Keratinocyte (primary cell): ENCODE data around the gene PLA2G2D. TPM values are rescaled to one million over a fixed set of nuclear protein-coding genes. Genes with fewer than 3 reads are reported as not detected.
A peak's percentile ranks its signal among the peaks of the same experiment; 100 is the strongest.

ENCODE experiments used
- DNase-seq: peaks from one replicate; pipeline ENCODE4 v3.0.0-alpha.2; 2011; ENCODE audit warnings: low read depth, missing footprints, low spot score
- FAIRE-seq: peaks from 2 replicates; lab custom pipeline; 2011; peaks lifted over from hg19 to GRCh38; lab: Jason Lieb, UNC
- H2AFZ ChIP-seq: 2 replicates; pipeline ENCODE4 v1.6.0; 2012; ENCODE audit warnings: low read length, control low read depth, inconsistent platforms; ENCODE audit not compliant: control insufficient read depth
- H3K27ac ChIP-seq: 2 replicates; pipeline ENCODE4 v1.5.1; 2011; ENCODE audit warnings: low read length; ENCODE audit not compliant: control insufficient read depth, insufficient read depth
- H3K27me3 ChIP-seq: 3 replicates; pipeline ENCODE4 v1.6.0; 2011; ENCODE audit warnings: low read length; ENCODE audit not compliant: control insufficient read depth, insufficient read depth; ENCODE audit errors: extremely low read depth
- H3K36me3 ChIP-seq, 2 experiments: 2 replicates in 1 of 2; 3 replicates in 1 of 2; pipeline ENCODE4 v1.5.1; 2011; ENCODE audit warnings: low read length in 2 of 2, mild to moderate bottlenecking in 1 of 2; ENCODE audit not compliant: control insufficient read depth in 2 of 2, insufficient read depth in 2 of 2; ENCODE audit errors: extremely low read depth in 1 of 2
- H3K4me1 ChIP-seq: 3 replicates; pipeline ENCODE4 v1.5.1; 2011; ENCODE audit warnings: low read length; ENCODE audit not compliant: control insufficient read depth, insufficient read depth; ENCODE audit errors: extremely low read depth
- H3K4me2 ChIP-seq: 3 replicates; pipeline ENCODE4 v1.6.0; 2011; ENCODE audit warnings: low read depth, low read length; ENCODE audit not compliant: control insufficient read depth, insufficient read depth; ENCODE audit errors: extremely low read depth
- H3K4me3 ChIP-seq, 3 experiments: fragments of 200-600 bp in 1 of 3; sonication (generic) in 1 of 3; 2 replicates in 2 of 3; 3 replicates in 1 of 3; pipeline ENCODE4 v1.5.1; 2011 to 2016; ENCODE audit warnings: low read length in 3 of 3, mild to moderate bottlenecking in 3 of 3, control low read depth in 2 of 3, inconsistent platforms in 1 of 3, low read depth in 1 of 3, mixed read lengths in 1 of 3, mixed run types in 1 of 3, moderate library complexity in 1 of 3; ENCODE audit not compliant: control insufficient read depth in 2 of 3, insufficient read depth in 2 of 3; ENCODE audit errors: extremely low read depth in 1 of 3
- H3K79me2 ChIP-seq: 2 replicates; pipeline ENCODE4 v1.6.0; 2012; ENCODE audit warnings: low read length; ENCODE audit not compliant: control insufficient read depth, insufficient read depth
- H3K9ac ChIP-seq: 3 replicates; pipeline ENCODE4 v1.6.0; 2011; ENCODE audit warnings: low read length; ENCODE audit not compliant: control insufficient read depth, insufficient read depth; ENCODE audit errors: extremely low read depth
- H3K9me1 ChIP-seq: 3 replicates; pipeline ENCODE4 v1.6.0; 2011; ENCODE audit warnings: low read length; ENCODE audit not compliant: control insufficient read depth, insufficient read depth; ENCODE audit errors: extremely low read depth
- H3K9me3 ChIP-seq: 2 replicates; pipeline ENCODE4 v1.5.1; 2012; ENCODE audit warnings: low read depth, low read length; ENCODE audit not compliant: control insufficient read depth
- H4K20me1 ChIP-seq: 3 replicates; pipeline ENCODE4 v1.6.0; 2011; ENCODE audit warnings: low read length; ENCODE audit not compliant: control insufficient read depth, insufficient read depth; ENCODE audit errors: extremely low read depth
- CTCF ChIP-seq, 3 experiments: IDR thresholded peaks in 1 of 3; conservative IDR thresholded peaks in 1 of 3; optimal IDR thresholded peaks in 1 of 3; 2 replicates in 2 of 3; 3 replicates in 1 of 3; pipeline versions ENCODE3 to v1.5.1; 2011; ENCODE audit warnings: low read length in 3 of 3, mild to moderate bottlenecking in 3 of 3, moderate library complexity in 2 of 3, control low read depth in 1 of 3, inconsistent platforms in 1 of 3; ENCODE audit not compliant: insufficient read depth in 2 of 3; ENCODE audit errors: extremely low read depth in 1 of 3
- EZH2 ChIP-seq: IDR thresholded peaks from one replicate; pipeline ENCODE4 v1.6.1; 2012; ENCODE audit warnings: inconsistent platforms, mild to moderate bottlenecking, low read length, moderate library complexity
- dilution Hi-C: fragments of 300-500 bp; cut with MboI; formaldehyde crosslinking; loops from one replicate; pipeline ENCODE4 v1.7.0; 2020; ENCODE audit warnings: low sequenced_read_pairs; ENCODE audit not compliant: extremely low pct_ligation_motif_present
- polyA plus RNA-seq, 5 experiments: library from polyadenylated mRNA; depleted of rRNA in 3 of 5; stranded (reverse) in 3 of 5; stranded (forward) in 1 of 5; unstranded in 1 of 5; fragments of >200 nt; gene quantifications; 1 replicate in 1 of 5; 2 replicates in 3 of 5; 3 replicates in 1 of 5; pipeline versions ENCODE4 v1.2.1 to v1.2.3, GENCODE V29; 2011 to 2012; ENCODE audit warnings: missing spikeins in 2 of 5, low read depth in 1 of 5, low replicate concordance in 1 of 5

The PLA2G2D gene
- polyA plus RNA-seq, 1 donor (not counting 4 experiments of a cell fraction or from before 2014, with no cell fraction given), result not detected

GRCh38 chr1:20105856-20106255 lies 13.5 kb downstream of the PLA2G2D start:
- Histone ChIP-seq H3K27ac (no peak overlapping the region), H2AFZ (no peak overlapping the region), H3K79me2 (no peaks in the 10 kb centered on the region), H3K36me3 (no peaks in the 10 kb centered on the region), H3K4me3 (no peak overlapping the region), H3K9me1 (no peaks in the 10 kb centered on the region), H3K9me3 (no peaks in the 10 kb centered on the region), H4K20me1 (no peaks in the 10 kb centered on the region), H3K4me2 (no peak overlapping the region), H3K9ac (no peak overlapping the region), H3K27me3 (no peaks in the 10 kb centered on the region), H3K4me1 (peaks cover 10% of the 10 kb centered on the region)
- TF ChIP-seq CTCF (optimal IDR thresholded peaks at IDR 0.05 in 1 of 3, IDR thresholded peaks at IDR 0.05 in 1 of 3, conservative IDR thresholded peaks at IDR 0.05 in 1 of 3; ENCODE audit: extremely low read depth in 1 of 3, insufficient read depth in 2 of 3, low read length in 3 of 3) (no peak), EZH2 (no peak)
- no peak for DNase-seq
- FAIRE-seq, result no peak
- dilution Hi-C loops, result no loop called here

DNA sequence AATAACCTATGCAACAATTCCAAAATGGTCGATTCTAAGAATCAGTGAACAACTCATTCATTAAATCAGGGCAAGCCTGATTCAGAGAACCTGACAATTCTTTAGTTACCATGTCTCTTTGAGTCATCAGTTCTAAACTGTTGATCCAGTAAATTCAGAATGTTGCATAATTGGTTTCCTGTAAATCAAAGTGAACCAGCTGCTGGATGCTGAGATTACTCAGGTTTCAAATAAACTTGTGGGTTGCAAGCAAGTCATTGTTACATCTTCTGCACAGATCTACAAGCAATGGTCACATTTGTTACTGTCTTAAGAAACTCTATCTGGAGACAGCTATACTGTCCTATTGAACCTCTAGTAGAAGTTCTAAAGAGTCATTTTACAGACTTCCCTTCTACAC lies 16.5 kb downstream of the PLA2G2D start:
- DNase-seq (peak; percentile 15), FAIRE-seq (peak; percentile 53)
- H3K79me2 ChIP-seq, result no peaks in the 10 kb centered on the region
- dilution Hi-C loops, result no loop called here
- H3K27ac ChIP-seq, result no peak overlapping the region
- no peaks in the 10 kb centered on the region for H3K9me3 ChIP-seq
- H3K4me3 ChIP-seq, result no peak overlapping the region
- H3K4me1 ChIP-seq, result peaks cover 2% of the 10 kb centered on the region
- no peaks in the 10 kb centered on the region for H4K20me1 ChIP-seq
- H2AFZ ChIP-seq, result no peak overlapping the region
- no peak overlapping the region for H3K9ac ChIP-seq
- H3K36me3 ChIP-seq, result no peaks in the 10 kb centered on the region
- no peaks in the 10 kb centered on the region for H3K9me1 ChIP-seq
- peaks cover 8% of the 10 kb centered on the region for H3K27me3 ChIP-seq
- no peak overlapping the region for H3K4me2 ChIP-seq
- TF ChIP-seq EZH2 (no peak), CTCF (optimal IDR thresholded peaks at IDR 0.05 in 1 of 3, IDR thresholded peaks at IDR 0.05 in 1 of 3, conservative IDR thresholded peaks at IDR 0.05 in 1 of 3; ENCODE audit: extremely low read depth in 1 of 3, insufficient read depth in 2 of 3, low read length in 3 of 3) (no peak)
